GM12892 (cell line): ENCODE data around the gene ABCC5.

Experiments
- DNase-seq: peaks from one replicate; pipeline ENCODE4 v3.0.0; 2011; ENCODE audit not compliant: insufficient read length
- FAIRE-seq: peaks from 2 replicates; lab custom pipeline; 2011; peaks lifted over from hg19 to GRCh38; lab: Jason Lieb, UNC
- POLR2A ChIP-seq: IDR thresholded peaks from 2 replicates; pipeline ENCODE4 v1.6.1; 2011; ENCODE audit warnings: low read depth, low read length, control low read depth
- POLR2AphosphoS5 ChIP-seq: IDR thresholded peaks from 2 replicates; pipeline ENCODE4 v1.6.1; 2011; ENCODE audit warnings: low read depth, low read length, control low read depth
- TAF1 ChIP-seq: IDR thresholded peaks from 2 replicates; pipeline ENCODE4 v1.6.1; 2011; ENCODE audit warnings: low read depth, mild to moderate bottlenecking, control low read depth, low read length, borderline replicate concordance

Gene ABCC5

DNA sequence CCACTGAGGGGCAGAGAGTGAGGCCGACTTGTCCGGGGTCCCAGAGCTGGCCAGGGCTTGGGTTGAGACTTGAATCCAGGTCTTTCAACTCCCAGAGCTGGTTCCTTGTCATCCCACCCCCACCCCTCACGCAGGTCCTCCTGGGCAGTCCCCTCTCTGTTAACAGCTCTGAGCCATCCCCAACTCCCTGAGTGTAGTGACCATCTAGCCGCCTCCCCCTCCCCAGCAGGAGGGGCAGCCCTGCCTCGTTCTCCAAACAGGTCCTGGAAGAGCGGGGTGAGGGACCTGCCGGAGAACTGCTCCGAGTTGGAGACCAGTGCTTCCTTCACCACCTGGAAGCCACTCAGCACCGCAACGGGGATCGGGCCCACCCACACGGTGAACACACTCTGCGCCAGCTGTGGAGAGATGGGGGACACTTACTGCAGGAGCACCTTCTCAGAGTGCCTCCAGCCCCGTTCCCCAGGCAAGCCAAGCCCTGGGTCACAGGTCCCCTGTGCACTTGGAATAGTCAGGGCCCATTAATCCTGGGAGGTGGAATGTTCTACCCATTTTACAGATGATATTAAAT lies 108.6 kb downstream of the ABCC5 start:
- DNase-seq (no peak), FAIRE-seq (no peak)
- TF ChIP-seq POLR2A (no peak), TAF1 (no peak), POLR2AphosphoS5 (no peak)

DNA sequence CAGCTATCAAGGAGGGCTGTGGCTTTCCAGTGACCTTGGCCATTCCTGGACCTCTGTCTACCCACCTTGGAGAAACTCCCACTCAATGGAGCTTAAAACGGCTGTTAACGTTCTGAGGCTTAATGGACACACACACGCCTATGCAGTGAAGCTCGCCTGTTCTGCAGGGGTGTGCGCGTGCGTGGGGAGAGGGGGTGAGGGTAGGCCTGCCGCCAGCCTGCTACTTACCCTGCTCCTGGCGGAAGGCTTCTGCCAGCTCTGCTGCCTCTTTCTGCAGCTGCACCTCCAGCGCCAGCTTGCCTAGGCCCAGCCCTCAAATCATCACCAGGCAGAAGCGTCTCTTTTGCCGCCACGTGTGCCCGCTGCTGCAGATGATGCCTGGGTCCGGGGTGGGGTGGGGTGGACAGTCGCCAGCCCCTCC lies 109.8 kb downstream of the ABCC5 start:
- TF ChIP-seq POLR2AphosphoS5 (no peak), POLR2A (no peak), TAF1 (no peak)
- no peak for DNase-seq
- FAIRE-seq: no peak

GRCh38 chr3:183907176-183907575 lies 110.5 kb downstream of the ABCC5 start:
- no peak for TF ChIP-seq POLR2A
- no peak for DNase-seq
- FAIRE-seq: no peak

DNA sequence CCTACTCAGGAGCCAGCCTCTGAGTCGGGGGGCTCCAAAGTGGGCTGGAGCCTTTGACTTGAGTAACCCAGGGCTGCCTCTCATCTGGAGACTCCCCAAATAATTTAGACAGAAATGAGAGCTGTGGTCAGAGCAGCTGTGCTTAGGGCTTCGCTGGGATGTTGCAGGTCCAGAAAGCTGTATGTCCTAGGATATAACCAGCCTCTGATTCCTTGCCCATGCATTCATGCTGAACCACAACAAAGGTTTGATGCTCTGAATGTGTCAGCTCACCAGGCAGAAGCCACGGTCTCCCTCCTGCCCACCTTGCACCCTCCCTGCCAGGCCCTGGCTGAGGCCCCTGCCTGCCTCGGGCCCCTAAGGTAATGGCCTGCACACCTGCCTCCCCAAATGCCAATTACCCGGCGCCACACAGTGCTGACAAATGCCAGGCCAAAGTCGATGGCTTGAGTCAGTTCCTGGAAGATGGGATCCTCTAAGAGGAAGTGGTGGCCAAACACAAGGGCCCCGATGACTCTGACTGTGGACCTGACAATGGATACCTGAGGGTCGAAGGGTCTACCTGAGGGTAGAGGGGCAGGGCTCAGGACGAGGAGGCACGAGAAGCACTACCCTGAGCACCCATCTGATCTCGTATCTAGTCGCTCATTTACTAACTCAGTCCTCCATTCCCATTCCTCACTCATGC lies 111.3 kb downstream of the ABCC5 start:
- FAIRE-seq: no peak

DNA sequence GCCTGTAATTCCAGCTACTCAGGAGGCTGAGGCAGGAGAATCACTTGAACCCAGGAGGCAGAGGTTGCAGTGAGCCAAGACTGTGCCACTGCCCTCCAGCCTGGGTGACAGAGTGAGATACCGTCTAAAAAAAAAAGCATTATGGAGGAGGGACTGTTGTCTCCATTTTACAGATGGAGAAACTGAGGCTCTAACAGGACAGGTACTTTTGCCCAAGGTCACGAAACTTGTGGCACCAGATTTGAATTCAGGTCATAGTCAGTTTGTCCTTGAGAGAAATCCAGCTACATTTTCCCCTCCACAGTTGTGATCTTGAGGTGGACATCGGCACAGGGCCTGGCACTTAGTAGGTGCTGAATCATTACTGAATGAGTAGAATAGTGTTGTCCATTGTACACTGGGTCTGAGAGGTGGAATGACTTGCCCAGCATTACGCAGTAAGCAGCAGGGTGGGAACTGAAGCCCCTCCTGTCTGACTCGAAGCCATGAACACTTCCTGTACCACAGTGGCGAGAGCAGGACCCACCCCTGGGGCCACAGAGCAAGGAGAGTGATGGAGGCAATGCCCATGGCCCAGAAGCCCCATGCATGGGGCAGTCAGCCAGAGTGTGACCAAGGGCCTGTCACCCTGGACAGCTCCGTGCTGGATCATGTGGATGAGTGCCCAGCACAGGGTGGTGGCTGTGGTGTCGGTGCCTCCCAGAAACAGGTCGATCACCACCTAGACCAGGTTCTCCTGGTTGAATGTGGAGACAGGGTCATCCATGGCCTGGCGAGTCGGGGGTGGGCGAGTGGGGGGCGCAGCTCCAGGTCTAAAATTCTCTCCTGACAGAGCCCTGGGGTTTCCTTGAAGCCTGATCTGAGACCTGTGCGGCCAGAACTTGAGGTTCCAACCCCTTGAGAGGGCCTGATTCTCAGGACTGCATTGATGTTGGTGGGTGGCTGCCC lies 112.6 kb downstream of the ABCC5 start:
- DNase-seq (no peak), FAIRE-seq (no peak)
- TF ChIP-seq TAF1: no peak
- no peak for TF ChIP-seq POLR2A
- no peak for TF ChIP-seq POLR2AphosphoS5

More for the DNA sequence above, 111.3 kb downstream of the ABCC5 start:
- TF ChIP-seq TAF1: no peak
- no peak for TF ChIP-seq POLR2AphosphoS5
- no peak for TF ChIP-seq POLR2A
- DNase-seq: no peak

- TF ChIP-seq TAF1: no peak
- TF ChIP-seq POLR2AphosphoS5: no peak
- no peak for TF ChIP-seq POLR2A
- DNase-seq: no peak
- FAIRE-seq: no peak
These were observed 119.7 kb downstream of the ABCC5 start for GRCh38 chr3:183898028-183898431.

GRCh38 chr3:183897606-183898005 lies 120.1 kb downstream of the ABCC5 start:
- TF ChIP-seq POLR2AphosphoS5 (no peak), TAF1 (no peak), POLR2A (no peak)
- FAIRE-seq: no peak

DNA sequence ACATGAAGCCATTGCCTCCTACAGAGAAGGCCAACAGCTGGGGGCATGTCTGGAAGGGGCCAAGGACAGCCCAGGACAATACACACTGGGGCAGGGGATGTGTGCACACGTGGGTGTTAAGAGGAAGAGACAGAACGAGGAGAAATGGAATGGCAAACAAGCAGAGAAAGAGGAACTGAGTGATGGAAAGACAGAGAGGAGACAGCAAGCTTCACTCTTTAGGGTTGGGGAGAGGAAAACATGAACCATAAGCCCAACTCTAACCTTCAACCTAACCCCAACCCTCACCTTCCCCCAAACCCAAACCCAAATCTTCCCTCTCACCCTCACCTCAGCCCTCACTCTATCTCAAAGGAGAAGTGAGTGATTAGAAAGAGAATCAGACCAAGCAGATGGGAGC lies 121.1 kb downstream of the ABCC5 start:
- TF ChIP-seq POLR2A (no peak), POLR2AphosphoS5 (no peak), TAF1 (no peak)
- no peak for FAIRE-seq
- no peak for DNase-seq

More at GRCh38 chr3:183897606-183898005, 120.1 kb downstream of the ABCC5 start:
- no peak for DNase-seq

- DNase-seq (no peak), FAIRE-seq (no peak)
- no peak for TF ChIP-seq TAF1
- TF ChIP-seq POLR2AphosphoS5: no peak
- no peak for TF ChIP-seq POLR2A
These were observed 121.5 kb downstream of the ABCC5 start for GRCh38 chr3:183896184-183896583.

- DNase-seq (no peak), FAIRE-seq (no peak)
- no peak for TF ChIP-seq POLR2AphosphoS5
- TF ChIP-seq TAF1: no peak
- TF ChIP-seq POLR2A: no peak
These were observed 121.9 kb downstream of the ABCC5 start for GRCh38 chr3:183895774-183896173.

- FAIRE-seq: peak; percentile 86
- peak; percentile 64 for DNase-seq
- TF ChIP-seq TAF1: no peak
- TF ChIP-seq POLR2AphosphoS5: no peak
- TF ChIP-seq POLR2A: no peak
These were observed 122.4 kb downstream of the ABCC5 start for GRCh38 chr3:183895296-183895695.

DNA sequence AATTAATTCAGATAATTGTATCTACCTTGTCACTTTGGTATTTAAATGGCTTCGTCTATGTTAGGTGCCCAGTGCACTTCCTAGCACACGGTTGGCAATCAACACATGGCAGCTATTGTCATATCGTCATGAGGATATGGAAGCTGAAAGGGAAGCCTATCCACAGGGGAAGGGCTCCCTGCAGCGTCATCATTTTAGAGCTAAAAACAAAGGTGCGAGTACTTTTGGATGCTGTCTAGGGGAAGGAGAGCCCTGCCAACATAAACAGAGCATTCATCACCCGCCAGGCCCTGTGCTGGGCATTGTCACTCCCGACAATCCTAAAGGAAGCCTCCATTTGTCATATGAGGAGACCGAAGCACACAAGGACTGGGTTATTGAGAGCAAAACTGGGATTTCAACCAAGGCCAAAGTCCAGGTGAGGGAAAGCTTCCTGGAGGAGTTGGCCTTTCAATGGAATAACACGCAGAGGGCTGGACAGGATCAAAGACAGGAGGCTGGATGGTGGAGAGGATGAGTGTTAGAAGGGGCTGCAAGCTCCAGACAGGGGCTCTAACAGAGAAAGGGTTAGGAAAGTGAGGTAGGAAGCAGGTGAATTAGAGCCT lies 125.0 kb downstream of the ABCC5 start:
- DNase-seq: no peak

More for the DNA sequence above, 125.0 kb downstream of the ABCC5 start:
- TF ChIP-seq POLR2AphosphoS5 (no peak), TAF1 (no peak), POLR2A (no peak)
- no peak for FAIRE-seq
